Measurements from ENCODE around the gene METTL1.

The METTL1 gene

DNA sequence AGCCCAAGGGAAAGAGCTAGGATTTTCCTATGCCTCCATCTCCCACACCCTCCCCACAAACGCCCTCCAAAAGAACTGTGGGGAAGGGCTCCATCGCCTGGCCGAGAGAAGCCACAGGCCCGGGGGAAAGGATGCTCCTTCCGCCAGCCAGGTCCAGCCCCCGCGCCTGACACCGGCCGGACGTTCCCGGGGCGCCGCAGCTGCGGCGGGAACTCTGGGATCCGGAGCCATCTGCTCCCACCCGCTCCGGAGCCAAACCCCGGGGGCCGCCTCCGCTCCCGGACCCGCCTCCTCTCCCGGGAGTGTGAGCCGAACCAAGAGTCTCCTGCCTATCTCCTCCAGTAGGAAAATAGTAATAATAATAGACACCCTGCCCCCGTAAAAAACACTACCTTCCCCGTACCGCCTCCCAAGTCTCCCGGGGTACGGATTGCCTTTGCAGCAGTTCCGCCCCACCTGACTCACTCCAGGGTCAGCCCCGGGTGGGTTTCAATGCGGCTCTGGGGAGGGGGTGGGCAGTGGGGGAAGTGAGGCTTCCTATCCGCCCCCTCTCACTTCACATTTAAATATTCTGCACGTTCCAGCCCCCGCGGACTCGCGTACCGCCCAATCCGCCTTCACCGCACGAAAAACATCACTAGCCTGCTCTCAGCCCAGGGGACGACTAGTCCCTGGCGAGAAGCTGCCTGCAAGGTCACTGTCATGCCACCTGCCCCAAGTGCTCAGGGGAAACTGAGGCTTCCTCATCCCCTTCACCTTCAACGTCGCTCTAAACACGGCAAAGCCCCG is 35.8 kb downstream of the METTL1 start:
- peak; percentile 56 to 62 for DNase-seq

DNA sequence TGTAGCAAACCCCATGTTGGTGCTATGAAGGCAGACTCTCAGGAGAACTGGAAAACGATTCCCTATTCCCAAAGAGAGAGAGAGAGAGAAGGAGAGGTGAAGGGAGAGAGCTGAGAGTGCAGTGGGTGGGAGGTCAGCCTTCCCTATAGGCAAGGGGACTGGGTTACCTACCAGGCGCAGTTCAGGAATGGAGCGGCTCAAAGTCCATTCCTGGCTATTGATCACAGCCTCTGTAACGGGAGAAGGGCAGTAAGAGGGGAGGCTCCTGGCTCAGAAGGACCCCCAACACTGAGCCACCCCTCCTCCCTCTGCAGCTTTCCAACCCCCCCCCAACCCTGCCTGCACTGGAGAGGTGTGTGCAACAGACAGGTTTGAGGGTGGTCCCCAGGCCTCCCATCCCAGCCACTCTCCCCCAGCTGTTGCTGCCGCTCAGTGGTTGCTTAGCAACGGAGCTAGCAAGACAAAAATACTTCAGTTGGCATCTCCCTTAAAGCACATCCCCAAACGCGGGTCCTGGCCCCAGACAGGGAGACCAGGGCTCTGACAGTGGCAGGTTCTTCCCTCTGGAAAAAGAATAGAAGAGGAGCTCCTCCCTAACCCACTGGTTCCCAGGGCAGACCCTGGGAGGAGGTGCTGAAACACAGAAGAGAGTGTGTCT is 36.6 kb downstream of the METTL1 start:
- DNase-seq, result peak; percentile 79 to 89

GRCh38 chr12:57734591-57734990 is 37.3 kb downstream of the METTL1 start:
- no peak for DNase-seq

DNA sequence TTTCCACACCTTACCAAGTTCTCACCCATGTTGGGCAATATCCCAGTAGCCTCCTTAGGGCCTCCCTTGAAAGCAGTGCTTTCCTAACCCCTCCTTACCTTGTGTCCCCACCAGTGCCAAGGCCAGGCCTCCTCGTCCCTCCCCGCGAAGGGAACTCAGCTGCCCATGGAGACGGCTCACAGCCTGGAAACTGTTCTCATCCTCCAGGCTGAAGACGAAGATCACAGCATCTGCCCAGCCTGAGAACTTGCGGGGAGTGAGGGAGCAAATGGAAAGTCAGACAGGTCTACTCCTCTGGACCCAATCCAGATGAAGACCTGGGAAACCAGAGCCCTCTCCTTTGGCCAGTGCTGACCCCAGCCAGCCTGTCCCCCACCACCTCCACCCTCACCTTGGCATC is 38.0 kb downstream of the METTL1 start:
- no peak for DNase-seq

- DNase-seq, result no peak
These were observed 38.9 kb downstream of the METTL1 start for GRCh38 chr12:57732726-57733593.

DNA sequence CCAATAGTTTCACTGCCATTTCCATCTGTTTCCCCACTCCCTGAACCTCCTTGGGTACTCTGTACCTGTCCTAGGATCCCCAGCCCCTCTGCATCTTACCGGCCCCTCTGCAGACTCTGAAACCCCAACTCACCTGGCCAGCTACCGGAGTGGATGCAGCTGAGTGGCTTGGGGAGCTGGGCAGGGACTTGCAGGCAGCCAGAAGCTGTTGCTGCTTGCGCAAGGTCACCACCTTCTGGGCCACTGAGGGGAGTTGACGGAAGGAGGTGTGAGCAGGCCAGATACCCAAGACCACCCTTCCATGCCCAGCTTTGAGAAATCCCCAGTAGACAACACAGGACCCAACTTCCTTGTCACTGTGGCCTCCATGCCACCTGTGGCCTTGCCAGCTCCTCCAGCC is 39.6 kb downstream of the METTL1 start:
- DNase-seq, result no peak

GRCh38 chr12:57731411-57732080 is 40.4 kb downstream of the METTL1 start:
- no peak for DNase-seq

GRCh38 chr12:57730336-57731067 is 41.4 kb downstream of the METTL1 start:
- no peak for DNase-seq

- DNase-seq, result no peak
These were observed 42.5 kb downstream of the METTL1 start for GRCh38 chr12:57729321-57729844.

- no peak for DNase-seq
These were observed 44.0 kb downstream of the METTL1 start for GRCh38 chr12:57727758-57728395.

- peak; percentile 28 to 64 for DNase-seq
These were observed 44.8 kb downstream of the METTL1 start for GRCh38 chr12:57726884-57727757.

GRCh38 chr12:57726151-57726883 is 45.6 kb downstream of the METTL1 start:
- peak; percentile 71 to 85 for DNase-seq

DNA sequence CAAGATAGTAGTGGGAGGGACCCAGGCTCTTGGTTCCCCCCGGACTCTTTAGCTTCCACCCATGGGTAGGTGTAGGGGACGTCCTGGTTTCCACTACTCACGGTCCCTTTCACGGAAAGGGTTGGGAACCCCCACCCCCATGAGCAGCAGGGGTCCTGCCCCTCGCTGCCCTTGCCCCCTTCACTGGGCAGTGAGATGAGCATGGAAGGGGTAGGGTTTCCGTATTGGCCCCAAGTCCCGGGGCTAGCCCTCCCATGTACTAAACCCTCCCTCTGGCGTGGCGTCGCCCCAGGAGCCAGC is 46.1 kb downstream of the METTL1 start:
- no peak for DNase-seq

- DNase-seq, result no peak
These were observed 46.8 kb downstream of the METTL1 start for GRCh38 chr12:57724936-57725740.

GRCh38 chr12:57724003-57724935 is 47.6 kb downstream of the METTL1 start:
- no peak for DNase-seq

- no peak for DNase-seq
These were observed 48.3 kb downstream of the METTL1 start for GRCh38 chr12:57723630-57723962.

DNA sequence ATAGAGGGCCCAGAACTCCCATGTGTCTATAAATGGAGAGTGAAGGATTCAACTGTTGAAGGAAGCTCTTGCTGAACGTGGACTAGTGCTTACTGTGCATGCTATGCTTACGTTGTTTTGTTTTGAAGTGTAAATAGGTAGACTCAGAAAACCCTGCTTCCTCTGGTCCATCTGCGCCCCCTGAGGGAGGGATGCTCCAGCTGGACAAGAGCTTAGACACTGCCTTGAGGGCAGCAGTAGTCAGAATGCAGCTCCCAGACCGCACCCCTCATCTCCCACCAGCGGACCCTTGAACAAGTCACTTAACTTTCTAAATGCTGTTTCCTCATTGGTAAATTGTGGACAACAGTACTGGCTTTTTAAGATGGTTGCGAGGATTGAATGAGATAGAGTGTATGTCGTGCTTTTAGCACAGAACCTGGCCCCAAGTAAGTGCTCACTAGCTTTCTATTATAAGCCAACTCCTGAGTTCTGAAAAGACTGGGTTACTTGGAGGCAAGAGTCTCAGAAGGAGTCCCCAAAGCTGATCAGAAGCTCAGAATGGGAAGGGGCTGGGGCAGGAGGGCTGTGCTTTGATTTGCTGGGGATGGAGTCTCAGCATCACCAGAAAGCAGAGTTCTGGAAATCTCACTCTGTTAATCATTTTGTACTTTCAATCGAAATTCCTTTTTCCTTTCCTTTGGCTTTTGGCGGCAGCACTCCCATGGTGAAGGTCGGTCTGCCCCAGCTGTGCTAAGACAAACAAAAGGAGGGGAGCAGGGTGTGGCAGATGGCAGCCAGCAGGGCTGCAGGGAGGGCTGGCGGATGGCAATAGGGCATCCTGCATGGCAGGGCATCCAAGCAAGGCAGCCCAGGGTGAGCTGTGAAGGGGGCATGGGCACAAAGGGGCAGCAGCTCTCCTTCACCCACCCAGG is 48.9 kb downstream of the METTL1 start:
- peak; percentile 39 to 60 for DNase-seq
